C4-2B (cell line): ENCODE results near the gene AUTS2.

Source experiments
- ZFX ChIP-seq: fragments of 450-650 bp; IDR thresholded peaks from 2 replicates; pipeline ENCODE4 v1.6.1; 2017
- TF ChIP-seq, protein P1 (sequence below): fragments of 450-650 bp; conservative IDR thresholded peaks from 2 replicates; pipeline ENCODE4 v1.5.1; 2017; ENCODE audit warnings: mild to moderate bottlenecking

DNA sequence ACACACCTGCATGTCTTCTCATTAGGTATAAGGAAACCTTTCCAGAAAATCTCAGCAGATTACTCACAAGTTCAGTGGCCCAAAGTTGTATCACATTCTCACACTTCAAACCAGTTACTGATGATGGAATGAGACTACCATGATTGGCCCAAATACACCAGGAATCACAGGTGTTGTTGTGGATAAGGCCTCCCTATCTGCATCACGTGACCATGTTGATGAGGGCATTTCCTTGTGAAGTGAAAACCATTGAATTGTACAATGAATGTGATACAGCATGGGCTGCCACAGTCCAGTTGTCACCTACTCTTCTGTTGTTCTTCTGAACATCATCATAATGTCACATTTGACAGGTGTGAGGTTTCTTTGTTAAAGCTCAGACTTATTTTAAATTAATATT is 431.7 kb downstream of the AUTS2 start:
- TF ChIP-seq, protein P1, sequence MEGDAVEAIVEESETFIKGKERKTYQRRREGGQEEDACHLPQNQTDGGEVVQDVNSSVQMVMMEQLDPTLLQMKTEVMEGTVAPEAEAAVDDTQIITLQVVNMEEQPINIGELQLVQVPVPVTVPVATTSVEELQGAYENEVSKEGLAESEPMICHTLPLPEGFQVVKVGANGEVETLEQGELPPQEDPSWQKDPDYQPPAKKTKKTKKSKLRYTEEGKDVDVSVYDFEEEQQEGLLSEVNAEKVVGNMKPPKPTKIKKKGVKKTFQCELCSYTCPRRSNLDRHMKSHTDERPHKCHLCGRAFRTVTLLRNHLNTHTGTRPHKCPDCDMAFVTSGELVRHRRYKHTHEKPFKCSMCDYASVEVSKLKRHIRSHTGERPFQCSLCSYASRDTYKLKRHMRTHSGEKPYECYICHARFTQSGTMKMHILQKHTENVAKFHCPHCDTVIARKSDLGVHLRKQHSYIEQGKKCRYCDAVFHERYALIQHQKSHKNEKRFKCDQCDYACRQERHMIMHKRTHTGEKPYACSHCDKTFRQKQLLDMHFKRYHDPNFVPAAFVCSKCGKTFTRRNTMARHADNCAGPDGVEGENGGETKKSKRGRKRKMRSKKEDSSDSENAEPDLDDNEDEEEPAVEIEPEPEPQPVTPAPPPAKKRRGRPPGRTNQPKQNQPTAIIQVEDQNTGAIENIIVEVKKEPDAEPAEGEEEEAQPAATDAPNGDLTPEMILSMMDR = no peak
- TF ChIP-seq ZFX = no peak
